ENCODE results near the gene PARD6A.

PARD6A gene

GRCh38 chr16:67694611-67695010 is 33.9 kb downstream of the PARD6A start:
- H3K27me3 ChIP-seq (ENCODE audit: insufficient read depth, low read length, poor library complexity, severe bottlenecking), result no peaks in the 10 kb centered on the region
- TF ChIP-seq CTCF (conservative IDR thresholded peaks at IDR 0.05; ENCODE audit: low read length), result no peak
- TF ChIP-seq EZH2phosphoT487 (IDR thresholded peaks at IDR 0.05; ENCODE audit: borderline replicate concordance), result no peak
- H2AFZ ChIP-seq (ENCODE audit: low read length), result no peak overlapping the region

GRCh38 chr16:67697422-67698185 is 36.8 kb downstream of the PARD6A start:
- H3K27me3 ChIP-seq (ENCODE audit: insufficient read depth, low read length, poor library complexity, severe bottlenecking), result no peaks in the 10 kb centered on the region
- no peak overlapping the region for H2AFZ ChIP-seq (ENCODE audit: low read length)
- no peak overlapping the region for H3K9ac ChIP-seq (ENCODE audit: low read depth, low read length, poor library complexity, severe bottlenecking)
- peaks cover 9% of the 10 kb centered on the region; the same call in 1 of the 2 replicates for H3K36me3 ChIP-seq (ENCODE audit: insufficient read depth, low read length)
- H3K79me2 ChIP-seq (ENCODE audit: insufficient read depth, low read length), result peaks cover 38% of the 10 kb centered on the region
- no peak overlapping the region for H3K4me3 ChIP-seq (ENCODE audit: low read length, poor library complexity, severe bottlenecking)
- H3K4me1 ChIP-seq (ENCODE audit: insufficient read depth, low read length, poor library complexity, severe bottlenecking), result no peaks in the 10 kb centered on the region
- no peaks in the 10 kb centered on the region for H3F3A ChIP-seq (ENCODE audit: low read depth)
- TF ChIP-seq CTCF (conservative IDR thresholded peaks at IDR 0.05; ENCODE audit: low read length) (no peak), EZH2phosphoT487 (IDR thresholded peaks at IDR 0.05; ENCODE audit: borderline replicate concordance) (no peak)
- H3K9me3 ChIP-seq (ENCODE audit: insufficient read depth, low read depth, low read length), result no peaks in the 10 kb centered on the region
- no peaks in the 10 kb centered on the region for H3K9me2 ChIP-seq (replicated peaks; ENCODE audit: low read depth, low read length)
- H4K20me1 ChIP-seq (ENCODE audit: insufficient read depth, low read length, poor library complexity, severe bottlenecking), result no peaks in the 10 kb centered on the region
- no peak overlapping the region for H3K4me2 ChIP-seq (ENCODE audit: low read depth, low read length, poor library complexity, severe bottlenecking)

More at GRCh38 chr16:67694611-67695010, 33.9 kb downstream of the PARD6A start:
- Histone ChIP-seq H3K79me2 (ENCODE audit: insufficient read depth, low read length) (peaks cover 31% of the 10 kb centered on the region), H4K20me1 (ENCODE audit: insufficient read depth, low read length, poor library complexity, severe bottlenecking) (peaks cover 4% of the 10 kb centered on the region), H3K9me2 (replicated peaks; ENCODE audit: low read depth, low read length) (no peaks in the 10 kb centered on the region), H3K4me1 (ENCODE audit: insufficient read depth, low read length, poor library complexity, severe bottlenecking) (no peaks in the 10 kb centered on the region), H3K9ac (ENCODE audit: low read depth, low read length, poor library complexity, severe bottlenecking) (no peak overlapping the region), H3K4me3 (ENCODE audit: low read length, poor library complexity, severe bottlenecking) (no peak overlapping the region), H3K36me3 (ENCODE audit: insufficient read depth, low read length) (peaks cover 13% of the 10 kb centered on the region), H3K9me3 (ENCODE audit: insufficient read depth, low read depth, low read length) (no peaks in the 10 kb centered on the region), H3F3A (ENCODE audit: low read depth) (no peaks in the 10 kb centered on the region), H3K4me2 (ENCODE audit: low read depth, low read length, poor library complexity, severe bottlenecking) (no peak overlapping the region)

- Histone ChIP-seq H3K36me3 (ENCODE audit: insufficient read depth, low read length) (peaks cover 9% of the 10 kb centered on the region; the same call in 1 of the 2 replicates), H3K4me3 (ENCODE audit: low read length, poor library complexity, severe bottlenecking) (no peak overlapping the region), H3K4me1 (ENCODE audit: insufficient read depth, low read length, poor library complexity, severe bottlenecking) (peaks cover 7% of the 10 kb centered on the region), H2AFZ (ENCODE audit: low read length) (no peak overlapping the region), H3K9me2 (replicated peaks; ENCODE audit: low read depth, low read length) (no peaks in the 10 kb centered on the region), H3K27me3 (ENCODE audit: insufficient read depth, low read length, poor library complexity, severe bottlenecking) (no peaks in the 10 kb centered on the region), H3K9ac (ENCODE audit: low read depth, low read length, poor library complexity, severe bottlenecking) (no peak overlapping the region), H3K9me3 (ENCODE audit: insufficient read depth, low read depth, low read length) (no peaks in the 10 kb centered on the region), H4K20me1 (ENCODE audit: insufficient read depth, low read length, poor library complexity, severe bottlenecking) (peaks cover 4% of the 10 kb centered on the region), H3K79me2 (ENCODE audit: insufficient read depth, low read length) (peaks cover 48% of the 10 kb centered on the region), H3F3A (ENCODE audit: low read depth) (no peaks in the 10 kb centered on the region; the same call in 1 of the 2 replicates), H3K4me2 (ENCODE audit: low read depth, low read length, poor library complexity, severe bottlenecking) (no peak overlapping the region)
- no peak for TF ChIP-seq CTCF (conservative IDR thresholded peaks at IDR 0.05; ENCODE audit: low read length)
- TF ChIP-seq EZH2phosphoT487 (IDR thresholded peaks at IDR 0.05; ENCODE audit: borderline replicate concordance), result no peak
Observed at GRCh38 chr16:67699265-67699664, 38.5 kb downstream of the PARD6A start.

Measured in Loucy (cell line).